Esophagus squamous epithelium (tissue), 5 donors: ENCODE data around the gene TCIRG1. TPM values are rescaled to one million over a fixed set of nuclear protein-coding genes. Genes with fewer than 3 reads are reported as not detected.

Experiments used
- DNase-seq: peaks from one replicate; lab custom pipeline; 2025; lab: John Stamatoyannopoulos, UW
- H3K27ac ChIP-seq, 4 donors: fragments of 200-600 bp; sonication (generic); one replicate each; pipeline ENCODE4 v1.5.1; 2016 to 2019; ENCODE audit warnings: mild to moderate bottlenecking in 1 of 4
- H3K27me3 ChIP-seq, 4 donors: fragments of 200-600 bp; sonication (generic); 1 replicate in 3 of 4; 2 replicates in 1 of 4; pipeline versions ENCODE4 v1.5.1 to v1.6.0; 2017 to 2021; ENCODE audit warnings: antibody characterized with exemption in 1 of 4
- H3K36me3 ChIP-seq, 3 donors: fragments of 200-600 bp; sonication (generic); one replicate each; pipeline ENCODE4 v1.5.1; 2016 to 2019
- H3K4me1 ChIP-seq, 3 donors: fragments of 200-600 bp; sonication (generic); one replicate each; pipeline ENCODE4 v1.5.1; 2017 to 2019
- H3K4me3 ChIP-seq, 4 donors: fragments of 200-600 bp; sonication (generic); 1 replicate in 3 of 4; 2 replicates in 1 of 4; pipeline ENCODE4 v1.5.1; 2016 to 2019; ENCODE audit warnings: mild to moderate bottlenecking in 2 of 4, moderate library complexity in 1 of 4
- H3K9me3 ChIP-seq, 3 donors: fragments of 200-600 bp; sonication (generic); one replicate each; pipeline ENCODE4 v1.5.1; 2016 to 2019
- POLR2A ChIP-seq, 4 donors: fragments of 450-650 bp; IDR thresholded peaks; one replicate each; pipeline ENCODE4 v1.6.1; 2017; ENCODE audit warnings: antibody characterized with exemption in 4 of 4, mild to moderate bottlenecking in 4 of 4, moderate library complexity in 3 of 4
- WGBS, 2 donors: methylation state at CpG; one replicate each; pipeline ENCODE4 v1.1.5; 2018; 5-methylcytosine and 5-hydroxymethylcytosine counted together
- intact Hi-C: fragments of 100-400 bp; cut with DNase I; formaldehyde crosslinking; loops from one replicate; pipeline ENCODE4 v1.15.0; 2022
- total RNA-seq, 4 donors: library from RNA; depleted of rRNA; stranded (reverse); fragments of >200 nt; gene quantifications; one replicate each; pipeline ENCODE4 v1.1.0, GENCODE V29; 2016
- TF ChIP-seq, protein P1 (sequence below), 6 experiments: fragments of 450-650 bp in 4 of 6; fragments of 200-600 bp in 2 of 6; sonication (generic) in 2 of 6; IDR thresholded peaks; one replicate each; pipeline ENCODE4 v1.5.1; 2016 to 2019; ENCODE audit warnings: antibody characterized with exemption in 6 of 6, mild to moderate bottlenecking in 4 of 6, moderate library complexity in 4 of 6
- donor health status: DM: yes; HTN: yes; CAD: no.

Gene TCIRG1
- total RNA-seq, 4 donors from 2014 or later = 46.6 to 70.5 (median 63.5) TPM

GRCh38 chr11:68044898-68045351, 6.1 kb downstream of the TCIRG1 start:
- Histone ChIP-seq H3K27ac (no peak overlapping the region), H3K36me3 (peaks cover 24 to 82% (median 35%) of the 10 kb centered on the region in 3 donors), H3K9me3 (no peaks in the 10 kb centered on the region), H3K27me3 (no peaks in the 10 kb centered on the region), H3K4me1 (peaks cover 16 to 52% (median 28%) of the 10 kb centered on the region in 3 donors), H3K4me3 (no peak overlapping the region)
- no peak for DNase-seq
- TF ChIP-seq, protein P1, sequence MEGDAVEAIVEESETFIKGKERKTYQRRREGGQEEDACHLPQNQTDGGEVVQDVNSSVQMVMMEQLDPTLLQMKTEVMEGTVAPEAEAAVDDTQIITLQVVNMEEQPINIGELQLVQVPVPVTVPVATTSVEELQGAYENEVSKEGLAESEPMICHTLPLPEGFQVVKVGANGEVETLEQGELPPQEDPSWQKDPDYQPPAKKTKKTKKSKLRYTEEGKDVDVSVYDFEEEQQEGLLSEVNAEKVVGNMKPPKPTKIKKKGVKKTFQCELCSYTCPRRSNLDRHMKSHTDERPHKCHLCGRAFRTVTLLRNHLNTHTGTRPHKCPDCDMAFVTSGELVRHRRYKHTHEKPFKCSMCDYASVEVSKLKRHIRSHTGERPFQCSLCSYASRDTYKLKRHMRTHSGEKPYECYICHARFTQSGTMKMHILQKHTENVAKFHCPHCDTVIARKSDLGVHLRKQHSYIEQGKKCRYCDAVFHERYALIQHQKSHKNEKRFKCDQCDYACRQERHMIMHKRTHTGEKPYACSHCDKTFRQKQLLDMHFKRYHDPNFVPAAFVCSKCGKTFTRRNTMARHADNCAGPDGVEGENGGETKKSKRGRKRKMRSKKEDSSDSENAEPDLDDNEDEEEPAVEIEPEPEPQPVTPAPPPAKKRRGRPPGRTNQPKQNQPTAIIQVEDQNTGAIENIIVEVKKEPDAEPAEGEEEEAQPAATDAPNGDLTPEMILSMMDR (IDR thresholded peaks at IDR 0.05) = no peak
- 93 to 100% methylated on average over 1 to 8 of the region's 18 CpGs for WGBS, 2 donors
- intact Hi-C loops = no loop called here

- H3K36me3 ChIP-seq = peaks cover 38 to 98% (median 40%) of the 10 kb centered on the region in 3 donors
Measured at GRCh38 chr11:68047437-68048290, 8.8 kb downstream of the TCIRG1 start.

GRCh38 chr11:68048681-68049508, 10.1 kb downstream of the TCIRG1 start:
- Histone ChIP-seq H3K27ac (no peak overlapping the region), H3K9me3 (no peaks in the 10 kb centered on the region), H3K4me1 (peaks cover 0 to 13% (median 0%) of the 10 kb centered on the region in 3 donors), H3K36me3 (peaks cover 30 to 94% (median 36%) of the 10 kb centered on the region in 3 donors), H3K4me3 (no peak overlapping the region), H3K27me3 (no peaks in the 10 kb centered on the region)
- intact Hi-C loops = no loop called here
- no peak for DNase-seq
- WGBS, 2 donors = 94 to 97% methylated on average over 10 of the region's 35 CpGs
- TF ChIP-seq, protein P1 (IDR thresholded peaks at IDR 0.05) = no peak

More at GRCh38 chr11:68047437-68048290, 8.8 kb downstream of the TCIRG1 start:
- H3K27ac ChIP-seq = no peak overlapping the region
- peaks cover 0 to 25% (median 7%) of the 10 kb centered on the region in 3 donors for H3K4me1 ChIP-seq
- no peak overlapping the region for H3K4me3 ChIP-seq
- H3K9me3 ChIP-seq = no peaks in the 10 kb centered on the region
- 47 to 90% methylated on average over 4 to 24 of the region's 37 CpGs for WGBS, 2 donors
- DNase-seq = no peak
- no peak for TF ChIP-seq POLR2A (IDR thresholded peaks at IDR 0.05)
- TF ChIP-seq, protein P1 (IDR thresholded peaks at IDR 0.05) = no peak
- intact Hi-C loops = no loop called here
- H3K27me3 ChIP-seq = no peaks in the 10 kb centered on the region

DNA sequence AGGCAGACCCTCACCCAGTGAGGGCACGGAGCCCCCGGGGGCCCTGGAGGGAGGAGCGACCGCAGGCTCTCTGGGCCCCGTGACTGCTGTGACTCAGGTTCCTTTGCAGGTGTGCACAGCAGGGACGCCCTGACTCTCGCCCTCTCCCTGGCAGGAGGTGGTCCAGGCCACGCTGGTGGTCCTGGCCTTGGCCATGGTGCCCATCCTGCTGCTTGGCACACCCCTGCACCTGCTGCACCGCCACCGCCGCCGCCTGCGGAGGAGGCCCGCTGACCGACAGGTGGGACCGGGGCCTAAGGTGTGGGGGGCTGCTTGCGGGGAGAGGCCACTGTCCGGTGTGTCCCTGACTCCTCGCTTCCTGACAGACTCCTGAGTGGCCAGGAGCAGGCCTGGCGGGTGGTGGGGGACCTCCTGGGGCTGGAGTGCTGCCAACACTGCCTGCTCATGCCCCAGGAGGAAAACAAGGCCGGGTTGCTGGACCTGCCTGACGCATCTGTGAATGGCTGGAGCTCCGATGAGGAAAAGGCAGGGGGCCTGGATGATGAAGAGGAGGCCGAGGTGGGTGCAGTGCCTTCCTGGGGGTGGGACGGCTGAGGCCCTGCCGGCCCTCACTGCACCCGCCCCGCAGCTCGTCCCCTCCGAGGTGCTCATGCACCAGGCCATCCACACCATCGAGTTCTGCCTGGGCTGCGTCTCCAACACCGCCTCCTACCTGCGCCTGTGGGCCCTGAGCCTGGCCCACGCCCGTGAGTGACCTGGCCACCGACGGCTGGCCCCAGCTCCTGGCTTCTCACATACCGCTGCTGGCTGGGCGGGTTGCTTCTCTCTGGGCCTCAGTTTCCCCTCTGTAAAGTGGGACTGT, 10.9 kb downstream of the TCIRG1 start:
- 97% methylated on average over 16 of the region's 40 CpGs; no CpG with 5 or more reads in 1 of the 2 donors for WGBS, 2 donors
- Histone ChIP-seq H3K27ac (no peak overlapping the region), H3K4me1 (peaks cover 0 to 9% (median 0%) of the 10 kb centered on the region in 3 donors), H3K27me3 (no peaks in the 10 kb centered on the region), H3K9me3 (no peaks in the 10 kb centered on the region), H3K4me3 (no peak overlapping the region), H3K36me3 (peaks cover 27 to 85% (median 29%) of the 10 kb centered on the region in 3 donors)
- no peak for DNase-seq
- intact Hi-C loops = no loop called here
- TF ChIP-seq, protein P1 (IDR thresholded peaks at IDR 0.05) = no peak
- TF ChIP-seq POLR2A (IDR thresholded peaks at IDR 0.05) = no peak
